Astrocyte (in vitro differentiated cells and primary cell): ENCODE measurements around the gene NPAS3. TPM values are rescaled to one million over a fixed set of nuclear protein-coding genes. Genes with fewer than 3 reads are reported as not detected.

Source experiments
- DNase-seq: peaks from one replicate; pipeline ENCODE4 v3.0.0-alpha.2; 2010; ENCODE audit warnings: low read depth
- FAIRE-seq: peaks from 2 replicates; lab custom pipeline; 2011; peaks lifted over from hg19 to GRCh38; lab: Jason Lieb, UNC
- H2AFZ ChIP-seq: 2 replicates; pipeline ENCODE4 v1.6.0; 2012; ENCODE audit warnings: low read depth, low read length, inconsistent platforms
- H3K27ac ChIP-seq: 2 replicates; pipeline ENCODE4 v1.5.1; 2011; ENCODE audit warnings: low read depth, low read length, inconsistent platforms
- H3K27me3 ChIP-seq: 2 replicates; pipeline ENCODE4 v1.6.0; 2011; ENCODE audit warnings: low read length, inconsistent platforms; ENCODE audit not compliant: insufficient read depth
- H3K36me3 ChIP-seq: 2 replicates; pipeline ENCODE4 v1.5.1; 2011; ENCODE audit warnings: low read length, inconsistent platforms; ENCODE audit not compliant: insufficient read depth
- H3K4me1 ChIP-seq: 2 replicates; pipeline ENCODE4 v1.5.1; 2011; ENCODE audit warnings: low read length, inconsistent platforms; ENCODE audit not compliant: insufficient read depth
- H3K4me2 ChIP-seq: 2 replicates; pipeline ENCODE4 v1.6.0; 2012; ENCODE audit warnings: low read length, inconsistent platforms
- H3K4me3 ChIP-seq: 2 replicates; pipeline ENCODE4 v1.5.1; 2011; ENCODE audit warnings: low read depth, mild to moderate bottlenecking, low read length, inconsistent platforms; ENCODE audit not compliant: insufficient read depth
- H3K79me2 ChIP-seq: 2 replicates; pipeline ENCODE4 v1.6.0; 2012; ENCODE audit warnings: mild to moderate bottlenecking, low read length, inconsistent platforms; ENCODE audit not compliant: insufficient read depth
- H3K9ac ChIP-seq: 2 replicates; pipeline ENCODE4 v1.6.0; 2012; ENCODE audit warnings: mild to moderate bottlenecking, low read length, inconsistent platforms
- H3K9me3 ChIP-seq: 2 replicates; pipeline ENCODE4 v1.5.1; 2012; ENCODE audit warnings: low read depth, mild to moderate bottlenecking, low read length, inconsistent platforms; ENCODE audit not compliant: insufficient read depth
- H4K20me1 ChIP-seq: 2 replicates; pipeline ENCODE4 v1.6.0; 2012; ENCODE audit warnings: low read length, inconsistent platforms; ENCODE audit not compliant: insufficient read depth
- H3K27ac Mint-ChIP-seq: one replicate; pipeline ENCODE4 v1.8.0; 2021; ENCODE audit warnings: mild to moderate bottlenecking, mixed read lengths; ENCODE audit not compliant: unreplicated experiment
- H3K27me3 Mint-ChIP-seq: one replicate; pipeline ENCODE4 v1.8.0; 2021; ENCODE audit warnings: low read depth, mixed read lengths; ENCODE audit not compliant: unreplicated experiment
- H3K36me3 Mint-ChIP-seq: one replicate; pipeline ENCODE4 v1.8.0; 2021; ENCODE audit warnings: low read depth, mixed read lengths; ENCODE audit not compliant: unreplicated experiment
- H3K4me1 Mint-ChIP-seq: one replicate; pipeline ENCODE4 v1.8.0; 2021; ENCODE audit warnings: low read depth, mixed read lengths; ENCODE audit not compliant: unreplicated experiment
- H3K4me3 Mint-ChIP-seq: one replicate; pipeline ENCODE4 v1.8.0; 2021; ENCODE audit warnings: mild to moderate bottlenecking, moderate library complexity, mixed read lengths; ENCODE audit not compliant: unreplicated experiment
- H3K9me3 Mint-ChIP-seq: one replicate; pipeline ENCODE4 v1.8.0; 2021; ENCODE audit warnings: mild to moderate bottlenecking, mixed read lengths; ENCODE audit not compliant: unreplicated experiment
- EZH2 ChIP-seq: IDR thresholded peaks from 2 replicates; pipeline ENCODE4 v1.6.1; 2012; ENCODE audit warnings: mild to moderate bottlenecking, low read length, inconsistent platforms; ENCODE audit not compliant: insufficient read depth
- total RNA-seq: library from RNA; stranded (reverse); gene quantifications from 2 replicates; pipeline ENCODE4 v1.2.1, GENCODE V29; 2021
- TF ChIP-seq, protein P1 (sequence below): IDR thresholded peaks from 2 replicates; pipeline ENCODE4 v1.5.1; 2011; ENCODE audit warnings: low read depth, mild to moderate bottlenecking, inconsistent platforms, low read length, moderate library complexity; ENCODE audit not compliant: insufficient read depth

NPAS3 gene
- total RNA-seq, 1 donor from 2014 or later = 2.6 TPM

GRCh38 chr14:33210311-33210710 lies 271.6 kb downstream of the NPAS3 start:
- Histone ChIP-seq H3K79me2 (no peaks in the 10 kb centered on the region), H3K4me1 (no peaks in the 10 kb centered on the region), H3K9me3 (no peaks in the 10 kb centered on the region), H3K4me3 (no peak overlapping the region), H3K27ac (no peak overlapping the region), H3K4me2 (no peak overlapping the region), H3K36me3 (no peaks in the 10 kb centered on the region), H3K27me3 (no peaks in the 10 kb centered on the region), H2AFZ (no peak overlapping the region), H3K9ac (no peak overlapping the region), H4K20me1 (no peaks in the 10 kb centered on the region)
- Mint-ChIP-seq H3K4me1 (no peaks in the 10 kb centered on the region), H3K9me3 (no peaks in the 10 kb centered on the region), H3K4me3 (no peak overlapping the region), H3K27ac (no peak overlapping the region), H3K36me3 (no peaks in the 10 kb centered on the region), H3K27me3 (peaks cover 3% of the 10 kb centered on the region)
- TF ChIP-seq, protein P1, sequence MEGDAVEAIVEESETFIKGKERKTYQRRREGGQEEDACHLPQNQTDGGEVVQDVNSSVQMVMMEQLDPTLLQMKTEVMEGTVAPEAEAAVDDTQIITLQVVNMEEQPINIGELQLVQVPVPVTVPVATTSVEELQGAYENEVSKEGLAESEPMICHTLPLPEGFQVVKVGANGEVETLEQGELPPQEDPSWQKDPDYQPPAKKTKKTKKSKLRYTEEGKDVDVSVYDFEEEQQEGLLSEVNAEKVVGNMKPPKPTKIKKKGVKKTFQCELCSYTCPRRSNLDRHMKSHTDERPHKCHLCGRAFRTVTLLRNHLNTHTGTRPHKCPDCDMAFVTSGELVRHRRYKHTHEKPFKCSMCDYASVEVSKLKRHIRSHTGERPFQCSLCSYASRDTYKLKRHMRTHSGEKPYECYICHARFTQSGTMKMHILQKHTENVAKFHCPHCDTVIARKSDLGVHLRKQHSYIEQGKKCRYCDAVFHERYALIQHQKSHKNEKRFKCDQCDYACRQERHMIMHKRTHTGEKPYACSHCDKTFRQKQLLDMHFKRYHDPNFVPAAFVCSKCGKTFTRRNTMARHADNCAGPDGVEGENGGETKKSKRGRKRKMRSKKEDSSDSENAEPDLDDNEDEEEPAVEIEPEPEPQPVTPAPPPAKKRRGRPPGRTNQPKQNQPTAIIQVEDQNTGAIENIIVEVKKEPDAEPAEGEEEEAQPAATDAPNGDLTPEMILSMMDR = no peak
- no peak for TF ChIP-seq EZH2
- FAIRE-seq = no peak
- peak; percentile 18 for DNase-seq

DNA sequence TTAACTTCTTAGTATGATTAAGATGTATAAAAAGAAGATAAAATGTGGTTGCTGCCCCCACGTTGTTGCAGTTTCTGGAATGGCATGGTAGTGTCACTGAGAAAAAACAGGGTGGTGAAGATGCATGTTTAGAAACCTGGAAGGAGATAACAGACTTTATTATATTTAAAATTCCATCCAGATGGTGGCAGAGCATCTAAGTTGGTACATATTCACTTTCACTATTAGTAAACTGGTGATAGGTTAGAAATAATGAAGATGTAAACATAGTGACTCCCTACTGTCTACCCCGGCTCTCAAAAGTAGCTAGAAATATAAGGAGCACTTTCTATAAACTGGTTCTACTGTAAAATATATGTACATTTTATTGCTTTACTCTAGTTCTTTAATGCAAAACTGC lies 279.3 kb downstream of the NPAS3 start:
- H3K27ac ChIP-seq = no peak overlapping the region
- FAIRE-seq (no peak), DNase-seq (no peak)

GRCh38 chr14:33219957-33220356 lies 281.3 kb downstream of the NPAS3 start:
- TF ChIP-seq, protein P1 = no peak
- no peak for TF ChIP-seq EZH2
- FAIRE-seq = no peak

More for the DNA sequence above, 279.3 kb downstream of the NPAS3 start:
- Histone ChIP-seq H2AFZ (no peak overlapping the region), H3K27me3 (no peaks in the 10 kb centered on the region), H3K9me3 (no peaks in the 10 kb centered on the region), H3K9ac (no peak overlapping the region), H3K4me2 (no peak overlapping the region), H3K79me2 (no peaks in the 10 kb centered on the region), H4K20me1 (no peaks in the 10 kb centered on the region), H3K4me3 (no peak overlapping the region), H3K36me3 (no peaks in the 10 kb centered on the region), H3K4me1 (no peaks in the 10 kb centered on the region)
- H3K4me3 Mint-ChIP-seq = no peak overlapping the region
- no peak overlapping the region for H3K27ac Mint-ChIP-seq
- TF ChIP-seq, protein P1 = no peak
- no peak for TF ChIP-seq EZH2
- H3K36me3 Mint-ChIP-seq = no peaks in the 10 kb centered on the region
- H3K27me3 Mint-ChIP-seq = peaks cover 7% of the 10 kb centered on the region
- H3K4me1 Mint-ChIP-seq = no peaks in the 10 kb centered on the region
- H3K9me3 Mint-ChIP-seq = no peaks in the 10 kb centered on the region

More at GRCh38 chr14:33219957-33220356, 281.3 kb downstream of the NPAS3 start:
- Histone ChIP-seq H3K79me2 (no peaks in the 10 kb centered on the region), H3K27ac (no peak overlapping the region), H4K20me1 (no peaks in the 10 kb centered on the region), H2AFZ (no peak overlapping the region), H3K4me3 (no peak overlapping the region), H3K9me3 (no peaks in the 10 kb centered on the region), H3K4me2 (no peak overlapping the region), H3K36me3 (no peaks in the 10 kb centered on the region), H3K9ac (no peak overlapping the region), H3K27me3 (no peaks in the 10 kb centered on the region), H3K4me1 (no peaks in the 10 kb centered on the region)
- Mint-ChIP-seq H3K27me3 (peaks cover 7% of the 10 kb centered on the region), H3K9me3 (no peaks in the 10 kb centered on the region), H3K4me3 (no peak overlapping the region), H3K27ac (no peak overlapping the region), H3K4me1 (no peaks in the 10 kb centered on the region), H3K36me3 (no peaks in the 10 kb centered on the region)
- no peak for DNase-seq
